ENCODE results near the gene GAB1.

Gene GAB1

GRCh38 chr4:143397887-143398286, 61.2 kb downstream of the GAB1 start:
- no peak overlapping the region for H3K4me3 ChIP-seq (ENCODE audit: insufficient read depth, low read length, poor library complexity, severe bottlenecking)
- no peaks in the 10 kb centered on the region for H3K27me3 ChIP-seq (ENCODE audit: low read length)
- no peak overlapping the region for H3K4me2 ChIP-seq (ENCODE audit: low read depth, low read length, poor library complexity, severe bottlenecking)
- H3K9me2 ChIP-seq (replicated peaks; ENCODE audit: insufficient read depth, low read length): no peaks in the 10 kb centered on the region
- no peak overlapping the region for H3K9ac ChIP-seq (ENCODE audit: low read length)
- H3K36me3 ChIP-seq (ENCODE audit: low read length): no peaks in the 10 kb centered on the region
- TF ChIP-seq CTCF (IDR thresholded peaks at IDR 0.05; ENCODE audit: insufficient read depth, low read length, poor library complexity, severe bottlenecking) (no peak), EZH2phosphoT487 (conservative IDR thresholded peaks at IDR 0.05; ENCODE audit: low read length) (no peak)
- H3K79me2 ChIP-seq (ENCODE audit: insufficient read depth, low read length): no peaks in the 10 kb centered on the region
- H2AFZ ChIP-seq (ENCODE audit: low read depth, low read length, severe bottlenecking): no peak overlapping the region
- no peaks in the 10 kb centered on the region for H3K9me3 ChIP-seq (ENCODE audit: insufficient read depth, low read length)
- H4K20me1 ChIP-seq (ENCODE audit: low read depth, low read length): no peaks in the 10 kb centered on the region
- H3K27ac ChIP-seq (ENCODE audit: low read depth, low read length): no peak overlapping the region
- H3F3A ChIP-seq (ENCODE audit: insufficient read depth): no peaks in the 10 kb centered on the region

GRCh38 chr4:143399113-143399949, 62.7 kb downstream of the GAB1 start:
- Histone ChIP-seq H3K79me2 (ENCODE audit: insufficient read depth, low read length) (no peaks in the 10 kb centered on the region), H3K9ac (ENCODE audit: low read length) (no peak overlapping the region), H3F3A (ENCODE audit: insufficient read depth) (no peaks in the 10 kb centered on the region), H4K20me1 (ENCODE audit: low read depth, low read length) (no peaks in the 10 kb centered on the region), H3K4me3 (ENCODE audit: insufficient read depth, low read length, poor library complexity, severe bottlenecking) (no peak overlapping the region), H2AFZ (ENCODE audit: low read depth, low read length, severe bottlenecking) (no peak overlapping the region), H3K36me3 (ENCODE audit: low read length) (no peaks in the 10 kb centered on the region), H3K27me3 (ENCODE audit: low read length) (no peaks in the 10 kb centered on the region), H3K9me2 (replicated peaks; ENCODE audit: insufficient read depth, low read length) (no peaks in the 10 kb centered on the region), H3K4me2 (ENCODE audit: low read depth, low read length, poor library complexity, severe bottlenecking) (no peak overlapping the region), H3K27ac (ENCODE audit: low read depth, low read length) (no peak overlapping the region), H3K9me3 (ENCODE audit: insufficient read depth, low read length) (no peaks in the 10 kb centered on the region)
- TF ChIP-seq CTCF (IDR thresholded peaks at IDR 0.05; ENCODE audit: insufficient read depth, low read length, poor library complexity, severe bottlenecking) (peak; percentile 33), EZH2phosphoT487 (conservative IDR thresholded peaks at IDR 0.05; ENCODE audit: low read length) (no peak)

- H3F3A ChIP-seq (ENCODE audit: insufficient read depth): no peaks in the 10 kb centered on the region
- H3K9ac ChIP-seq (ENCODE audit: low read length): no peak overlapping the region
- no peaks in the 10 kb centered on the region for H3K27me3 ChIP-seq (ENCODE audit: low read length)
- no peaks in the 10 kb centered on the region for H3K36me3 ChIP-seq (ENCODE audit: low read length)
- no peaks in the 10 kb centered on the region for H3K9me2 ChIP-seq (replicated peaks; ENCODE audit: insufficient read depth, low read length)
- no peaks in the 10 kb centered on the region for H3K9me3 ChIP-seq (ENCODE audit: insufficient read depth, low read length)
- no peaks in the 10 kb centered on the region for H3K79me2 ChIP-seq (ENCODE audit: insufficient read depth, low read length)
- no peak overlapping the region for H3K27ac ChIP-seq (ENCODE audit: low read depth, low read length)
- H2AFZ ChIP-seq (ENCODE audit: low read depth, low read length, severe bottlenecking): no peak overlapping the region
- no peak overlapping the region for H3K4me3 ChIP-seq (ENCODE audit: insufficient read depth, low read length, poor library complexity, severe bottlenecking)
- TF ChIP-seq CTCF (IDR thresholded peaks at IDR 0.05; ENCODE audit: insufficient read depth, low read length, poor library complexity, severe bottlenecking) (no peak), EZH2phosphoT487 (conservative IDR thresholded peaks at IDR 0.05; ENCODE audit: low read length) (no peak)
- no peaks in the 10 kb centered on the region for H4K20me1 ChIP-seq (ENCODE audit: low read depth, low read length)
- H3K4me2 ChIP-seq (ENCODE audit: low read depth, low read length, poor library complexity, severe bottlenecking): no peak overlapping the region
Measured at GRCh38 chr4:143400082-143400481, 63.4 kb downstream of the GAB1 start.

Data from SU-DHL-6 (cell line).